ENCODE results near the gene OR8D4.

OR8D4 gene

DNA sequence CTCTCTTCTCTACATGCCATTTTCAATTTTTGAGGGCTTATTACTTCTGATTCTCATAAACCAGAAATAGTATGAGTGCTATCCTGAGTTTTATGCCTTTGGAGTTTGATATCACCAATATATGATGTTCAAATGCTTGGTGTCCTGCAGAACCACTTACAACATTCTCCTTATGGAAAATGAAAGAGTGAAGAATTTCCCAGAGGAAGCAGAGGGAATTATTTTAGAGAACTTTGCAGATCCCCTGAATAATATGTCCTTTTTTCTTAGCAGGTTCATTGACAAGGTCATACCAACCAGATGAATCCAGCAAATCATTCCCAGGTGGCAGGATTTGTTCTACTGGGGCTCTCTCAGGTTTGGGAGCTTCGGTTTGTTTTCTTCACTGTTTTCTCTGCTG is 37.4 kb downstream of the OR8D4 start, which contains the start of gene OR4D5:
TSS of gene OR4D5 (plus strand) at position 301 of the 400 bp plus-strand sequence. CDS start at position 301, 0 bp downstream.
- H3K4me3 ChIP-seq (ENCODE audit: low read depth, low read length), result no peak within 1 kb of the TSS
- TF ChIP-seq, protein P1, sequence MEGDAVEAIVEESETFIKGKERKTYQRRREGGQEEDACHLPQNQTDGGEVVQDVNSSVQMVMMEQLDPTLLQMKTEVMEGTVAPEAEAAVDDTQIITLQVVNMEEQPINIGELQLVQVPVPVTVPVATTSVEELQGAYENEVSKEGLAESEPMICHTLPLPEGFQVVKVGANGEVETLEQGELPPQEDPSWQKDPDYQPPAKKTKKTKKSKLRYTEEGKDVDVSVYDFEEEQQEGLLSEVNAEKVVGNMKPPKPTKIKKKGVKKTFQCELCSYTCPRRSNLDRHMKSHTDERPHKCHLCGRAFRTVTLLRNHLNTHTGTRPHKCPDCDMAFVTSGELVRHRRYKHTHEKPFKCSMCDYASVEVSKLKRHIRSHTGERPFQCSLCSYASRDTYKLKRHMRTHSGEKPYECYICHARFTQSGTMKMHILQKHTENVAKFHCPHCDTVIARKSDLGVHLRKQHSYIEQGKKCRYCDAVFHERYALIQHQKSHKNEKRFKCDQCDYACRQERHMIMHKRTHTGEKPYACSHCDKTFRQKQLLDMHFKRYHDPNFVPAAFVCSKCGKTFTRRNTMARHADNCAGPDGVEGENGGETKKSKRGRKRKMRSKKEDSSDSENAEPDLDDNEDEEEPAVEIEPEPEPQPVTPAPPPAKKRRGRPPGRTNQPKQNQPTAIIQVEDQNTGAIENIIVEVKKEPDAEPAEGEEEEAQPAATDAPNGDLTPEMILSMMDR (IDR thresholded peaks at IDR 0.05; ENCODE audit: low read depth, low read length), result no peak

DNA sequence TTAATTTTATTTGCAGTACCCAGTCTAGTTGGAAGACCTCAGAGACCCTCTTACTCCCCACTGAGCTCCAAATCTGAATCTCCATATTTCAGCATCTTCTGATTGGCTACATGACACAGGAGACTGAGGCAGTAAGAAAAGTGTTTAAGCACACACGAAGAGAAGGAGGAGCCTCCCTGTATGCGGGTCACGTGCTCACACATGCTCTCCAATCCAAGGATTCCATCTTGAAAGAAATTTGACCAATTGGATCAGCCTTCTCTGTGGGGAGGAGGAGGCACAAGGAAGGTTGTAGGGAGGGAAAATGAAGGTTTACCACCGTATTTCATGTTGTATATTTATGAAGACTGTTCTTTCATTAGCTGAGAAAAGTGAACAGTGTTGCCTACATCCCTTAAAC is 40.4 kb downstream of the OR8D4 start:
- TF ChIP-seq, protein P1 (IDR thresholded peaks at IDR 0.05; ENCODE audit: low read depth, low read length), result no peak
- H3K4me3 ChIP-seq (ENCODE audit: low read depth, low read length), result no peak overlapping the region

DNA sequence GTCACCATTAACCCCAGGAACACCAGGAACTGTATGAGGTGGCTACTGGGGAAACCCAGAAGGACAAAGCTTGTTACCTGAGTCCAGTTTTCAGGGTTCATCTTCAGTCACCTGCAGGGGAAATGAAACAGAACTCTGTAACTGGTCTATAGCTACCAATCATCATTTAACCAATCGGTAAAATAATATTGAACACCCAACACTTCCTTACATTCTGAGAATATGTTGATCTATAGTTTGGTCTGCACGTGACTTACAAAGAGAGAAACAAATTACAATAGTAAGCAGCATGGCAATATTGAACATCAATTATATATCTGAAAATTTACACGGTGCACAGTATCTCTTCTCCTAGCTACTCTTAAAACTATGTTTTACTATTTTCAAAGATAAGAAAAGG is 41.8 kb downstream of the OR8D4 start, which contains the start of gene OR6T1:
TSS of gene OR6T1 (minus strand) at position 101 of the 400 bp plus-strand sequence. CDS start at position 101, 0 bp downstream.
- no peak within 1 kb of the TSS for H3K4me3 ChIP-seq (ENCODE audit: low read depth, low read length)
- TF ChIP-seq, protein P1 (IDR thresholded peaks at IDR 0.05; ENCODE audit: low read depth, low read length), result no peak

DNA sequence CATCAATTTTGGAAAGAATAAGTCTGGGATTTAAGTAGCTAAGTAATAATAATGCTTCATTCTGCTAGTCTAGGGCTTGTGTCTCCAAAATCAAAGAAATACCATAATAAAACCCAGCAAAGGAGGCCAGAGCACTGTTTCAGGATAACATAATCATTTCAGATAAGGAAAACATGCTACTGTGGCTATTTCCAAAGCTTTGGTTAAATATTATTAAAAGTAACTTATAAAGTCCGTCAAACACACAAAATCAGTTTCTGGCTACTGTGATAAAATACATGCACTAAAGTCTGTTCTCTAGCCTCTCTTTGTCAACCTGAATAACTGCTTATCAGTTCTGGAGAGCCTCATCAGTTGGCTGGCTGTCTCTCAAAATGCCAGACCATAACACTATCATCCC is 43.2 kb downstream of the OR8D4 start:
- H3K4me3 ChIP-seq (ENCODE audit: low read depth, low read length), result no peak overlapping the region
- TF ChIP-seq, protein P1 (IDR thresholded peaks at IDR 0.05; ENCODE audit: low read depth, low read length), result no peak

GRCh38 chr11:123956752-123957151 is 54.8 kb downstream of the OR8D4 start:
- no peak overlapping the region for H3K4me3 ChIP-seq (ENCODE audit: low read depth, low read length)
- TF ChIP-seq, protein P1 (IDR thresholded peaks at IDR 0.05; ENCODE audit: low read depth, low read length), result no peak
